HepG2 (cell line): ENCODE results near the gene STARD10.

Source experiments
- TFDP2 ChIP-seq: sonication (generic); formaldehyde crosslinking; IDR thresholded peaks from 2 replicates; pipeline ENCODE4 v1.4.0; 2020; ENCODE audit warnings: missing genetic modification reagents
- ZC3H4 ChIP-seq: sonication (generic); formaldehyde crosslinking; IDR thresholded peaks from 2 replicates; pipeline ENCODE4 v1.4.0; 2020; ENCODE audit warnings: missing genetic modification reagents, borderline replicate concordance

DNA sequence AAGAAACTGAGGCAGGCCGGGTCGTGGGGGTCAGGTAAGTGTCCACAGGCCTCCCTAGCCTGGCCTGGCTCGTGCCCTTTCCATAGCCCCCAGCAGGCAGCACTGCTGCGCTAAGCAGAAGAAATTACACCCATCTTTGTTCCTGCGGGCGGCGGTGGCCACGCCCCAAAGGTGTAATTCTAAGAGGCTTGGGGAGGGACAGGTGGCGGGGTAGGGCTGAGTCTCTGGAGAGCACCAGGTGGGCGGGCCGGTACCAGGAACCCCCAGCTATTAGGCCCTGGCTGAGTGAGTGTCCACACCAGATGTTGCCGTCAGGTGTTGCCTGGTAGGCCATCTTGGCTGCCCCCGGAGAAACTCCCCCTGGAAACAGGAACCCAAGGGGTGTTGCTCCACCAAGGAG is 29.3 kb downstream of the STARD10 start:
- TF ChIP-seq TFDP2 (CRISPR knock-in tag): no peak
- no peak for TF ChIP-seq ZC3H4 (CRISPR knock-in tag)
